WTC11 (cell line): ENCODE measurements around the gene KRTCAP3. TPM values are rescaled to one million over a fixed set of nuclear protein-coding genes. Genes with fewer than 3 reads are reported as not detected.
A peak's percentile ranks its signal among the peaks of the same experiment; 100 is the strongest.

Experiments used
- ATAC-seq: fragments of 200-7000 bp; cut with Tn5 transposase; 2 replicates; pipeline ENCODE4 v1.10.0; 2021; ENCODE audit warnings: mild to moderate bottlenecking, moderate library complexity
- CTCF ChIA-PET: fragments of 300-600 bp; sonication (Branson Sonifier 250); formaldehyde crosslinking; loops from one replicate; lab custom pipeline; 2021; ENCODE audit warnings: antibody characterized with exemption; lab: Charles Lee
- POLR2A ChIA-PET: fragments of 350-600 bp; sonication (Branson Sonifier 250); formaldehyde crosslinking; loops from one replicate; lab custom pipeline; 2021; ENCODE audit warnings: antibody characterized with exemption; lab: Charles Lee
- DNase-seq: peaks from one replicate; pipeline ENCODE4 v3.0.0; 2021; ENCODE audit warnings: low spot score
- H3K27ac Mint-ChIP-seq: 2 replicates; pipeline ENCODE4 v1.8.0; 2021; ENCODE audit warnings: mixed read lengths
- H3K27me3 Mint-ChIP-seq: 2 replicates; pipeline ENCODE4 v1.8.0; 2021; ENCODE audit warnings: low read depth, mild to moderate bottlenecking, moderate library complexity, mixed read lengths
- H3K36me3 Mint-ChIP-seq: 2 replicates; pipeline ENCODE4 v1.8.0; 2021; ENCODE audit warnings: mixed read lengths
- H3K4me1 Mint-ChIP-seq: 2 replicates; pipeline ENCODE4 v1.8.0; 2022; ENCODE audit warnings: mixed read lengths
- H3K4me3 Mint-ChIP-seq: 2 replicates; pipeline ENCODE4 v1.8.0; 2021; ENCODE audit warnings: mild to moderate bottlenecking, moderate library complexity, mixed read lengths
- H3K9me3 Mint-ChIP-seq: 2 replicates; pipeline ENCODE4 v1.8.0; 2021; ENCODE audit warnings: mixed read lengths
- CBFB ChIP-seq: sonication (generic); formaldehyde crosslinking; IDR thresholded peaks from 2 replicates; pipeline ENCODE4 v1.8.1; 2022; ENCODE audit warnings: mild to moderate bottlenecking, low read depth, missing genetic modification reagents
- ELF4 ChIP-seq: sonication (generic); formaldehyde crosslinking; IDR thresholded peaks from 2 replicates; pipeline ENCODE4 v1.8.1; 2022; ENCODE audit warnings: low read depth, mild to moderate bottlenecking, moderate library complexity, missing genetic modification reagents
- EMX1 ChIP-seq: fragments of 250-450 bp; sonication (Bioruptor Pico); IDR thresholded peaks from 2 replicates; pipeline ENCODE4 v1.8.0; 2021; ENCODE audit warnings: mild to moderate bottlenecking
- FOXK1 ChIP-seq: sonication (generic); formaldehyde crosslinking; IDR thresholded peaks from 2 replicates; pipeline ENCODE4 v1.8.0; 2022; ENCODE audit warnings: mild to moderate bottlenecking, moderate library complexity, missing genetic modification reagents
- IRF2 ChIP-seq: sonication (generic); formaldehyde crosslinking; IDR thresholded peaks from 2 replicates; pipeline ENCODE4 v1.8.0; 2022; ENCODE audit warnings: low read depth, missing genetic modification reagents, borderline replicate concordance
- JUN ChIP-seq: sonication (generic); formaldehyde crosslinking; IDR thresholded peaks from 2 replicates; pipeline ENCODE4 v1.8.0; 2023; ENCODE audit warnings: mild to moderate bottlenecking, missing genetic modification reagents
- RELA ChIP-seq: sonication (generic); formaldehyde crosslinking; IDR thresholded peaks from 2 replicates; pipeline ENCODE4 v1.8.1; 2022; ENCODE audit warnings: missing genetic modification reagents, mild to moderate bottlenecking, borderline replicate concordance
- SMAD4 ChIP-seq: sonication (generic); formaldehyde crosslinking; IDR thresholded peaks from 2 replicates; pipeline ENCODE4 v1.8.0; 2022; ENCODE audit warnings: mild to moderate bottlenecking, missing genetic modification reagents
- SP1 ChIP-seq: sonication (generic); formaldehyde crosslinking; conservative IDR thresholded peaks from 2 replicates; pipeline ENCODE4 v1.8.1; 2022; ENCODE audit warnings: missing genetic modification reagents
- USF1 ChIP-seq: sonication (generic); formaldehyde crosslinking; IDR thresholded peaks from 2 replicates; pipeline ENCODE4 v1.8.0; 2022; ENCODE audit warnings: mild to moderate bottlenecking, missing genetic modification reagents
- ZBTB43 ChIP-seq: sonication (generic); formaldehyde crosslinking; IDR thresholded peaks from 2 replicates; pipeline ENCODE4 v1.8.1; 2023; ENCODE audit warnings: mild to moderate bottlenecking, missing genetic modification reagents
- ZNF138 ChIP-seq: sonication (generic); formaldehyde crosslinking; conservative IDR thresholded peaks from 2 replicates; pipeline ENCODE4 v1.8.1; 2022; ENCODE audit warnings: mild to moderate bottlenecking, moderate library complexity, missing genetic modification reagents
- ZNF232 ChIP-seq: sonication (generic); formaldehyde crosslinking; IDR thresholded peaks from 2 replicates; pipeline ENCODE4 v1.8.0; 2022; ENCODE audit warnings: mild to moderate bottlenecking, missing genetic modification reagents
- ZNF263 ChIP-seq: sonication (generic); formaldehyde crosslinking; IDR thresholded peaks from 2 replicates; pipeline ENCODE4 v1.8.1; 2022; ENCODE audit warnings: low read depth, mild to moderate bottlenecking, moderate library complexity, missing genetic modification reagents
- ZNF317 ChIP-seq: sonication (generic); formaldehyde crosslinking; IDR thresholded peaks from 2 replicates; pipeline ENCODE4 v1.8.1; 2023; ENCODE audit warnings: low read depth, mild to moderate bottlenecking, moderate library complexity, missing genetic modification reagents, borderline replicate concordance
- ZNF396 ChIP-seq: fragments of 250-450 bp; sonication (Bioruptor Pico); IDR thresholded peaks from 2 replicates; pipeline ENCODE4 v1.8.0; 2021; ENCODE audit warnings: mild to moderate bottlenecking, moderate library complexity, borderline replicate concordance
- ZNF671 ChIP-seq: fragments of 250-450 bp; sonication (Bioruptor Pico); IDR thresholded peaks from 2 replicates; pipeline ENCODE4 v1.8.0; 2021; ENCODE audit warnings: mild to moderate bottlenecking
- total RNA-seq: library from RNA; stranded (reverse); gene quantifications from 3 replicates; pipeline ENCODE4 v1.2.3, GENCODE V29; 2021
- TF ChIP-seq, protein P1 (sequence below): sonication (generic); formaldehyde crosslinking; IDR thresholded peaks from 2 replicates; pipeline ENCODE4 v1.8.0; 2023; ENCODE audit warnings: mild to moderate bottlenecking, missing genetic modification reagents
- TF ChIP-seq, protein P2 (sequence below): fragments of 200-600 bp; IDR thresholded peaks from 2 replicates; pipeline ENCODE4 v1.8.0; 2022; ENCODE audit warnings: antibody characterized with exemption
- TF ChIP-seq, protein P3 (sequence below): sonication (generic); formaldehyde crosslinking; IDR thresholded peaks from 2 replicates; pipeline ENCODE4 v1.8.1; 2022; ENCODE audit warnings: mild to moderate bottlenecking, moderate library complexity, missing genetic modification reagents
- TF ChIP-seq, protein P4 (sequence below): sonication (generic); formaldehyde crosslinking; conservative IDR thresholded peaks from 2 replicates; pipeline ENCODE4 v1.8.1; 2022; ENCODE audit warnings: mild to moderate bottlenecking, missing genetic modification reagents
- TF ChIP-seq, protein P5 (sequence below): sonication (generic); formaldehyde crosslinking; IDR thresholded peaks from 2 replicates; pipeline ENCODE4 v1.8.1; 2023; ENCODE audit warnings: mild to moderate bottlenecking, missing genetic modification reagents, moderate library complexity
- TF ChIP-seq, protein P6 (sequence below): sonication (generic); formaldehyde crosslinking; IDR thresholded peaks from 2 replicates; pipeline ENCODE4 v1.8.1; 2023; ENCODE audit warnings: mild to moderate bottlenecking, missing genetic modification reagents, moderate library complexity

Gene KRTCAP3
- total RNA-seq, 1 experiment from 2014 or later: 41.9 TPM

DNA sequence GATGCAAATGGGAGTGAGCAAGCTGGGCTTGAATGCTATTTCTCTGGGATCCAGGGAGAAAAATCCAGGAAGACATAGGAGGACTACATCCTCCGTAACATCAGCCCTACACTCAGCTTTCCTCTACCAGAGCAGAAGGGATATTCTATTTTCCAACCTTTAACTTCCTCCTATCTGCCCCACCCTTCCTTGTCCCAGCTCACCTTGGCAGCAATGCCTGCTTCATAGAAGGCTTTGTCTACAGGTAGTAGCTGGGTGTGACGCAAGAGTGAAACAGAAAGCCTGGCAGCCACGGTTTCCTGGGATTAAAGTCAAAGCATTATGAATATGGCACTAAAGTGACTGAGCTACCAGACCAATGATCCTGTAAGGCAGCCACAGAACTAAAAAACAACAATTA lies 3.9 kb downstream of the KRTCAP3 start:
- Mint-ChIP-seq H3K9me3 (no peaks in the 10 kb centered on the region), H3K4me1 (peaks cover 14% of the 10 kb centered on the region), H3K27me3 (no peaks in the 10 kb centered on the region)
- ATAC-seq: no peak
- POLR2A ChIA-PET: interaction anchor here (1.2 kb wide), 1 partner anchor 17 kb away, joined by 3 read pairs; no protein-coding TSS in a partner anchor
- TF ChIP-seq SMAD4 (CRISPR knock-in tag) (no peak), ELF4 (CRISPR knock-in tag) (no peak), ZNF138 (CRISPR knock-in tag) (no peak), IRF2 (no peak), ZNF232 (CRISPR knock-in tag) (no peak), FOXK1 (CRISPR knock-in tag) (no peak), CBFB (CRISPR knock-in tag) (no peak), SP1 (CRISPR knock-in tag) (no peak), RELA (CRISPR knock-in tag) (no peak), ZBTB43 (no peak), ZNF671 (CRISPR knock-in tag) (no peak), ZNF263 (CRISPR knock-in tag) (no peak), USF1 (CRISPR knock-in tag) (no peak), ZNF317 (no peak)
- TF ChIP-seq, protein P1, sequence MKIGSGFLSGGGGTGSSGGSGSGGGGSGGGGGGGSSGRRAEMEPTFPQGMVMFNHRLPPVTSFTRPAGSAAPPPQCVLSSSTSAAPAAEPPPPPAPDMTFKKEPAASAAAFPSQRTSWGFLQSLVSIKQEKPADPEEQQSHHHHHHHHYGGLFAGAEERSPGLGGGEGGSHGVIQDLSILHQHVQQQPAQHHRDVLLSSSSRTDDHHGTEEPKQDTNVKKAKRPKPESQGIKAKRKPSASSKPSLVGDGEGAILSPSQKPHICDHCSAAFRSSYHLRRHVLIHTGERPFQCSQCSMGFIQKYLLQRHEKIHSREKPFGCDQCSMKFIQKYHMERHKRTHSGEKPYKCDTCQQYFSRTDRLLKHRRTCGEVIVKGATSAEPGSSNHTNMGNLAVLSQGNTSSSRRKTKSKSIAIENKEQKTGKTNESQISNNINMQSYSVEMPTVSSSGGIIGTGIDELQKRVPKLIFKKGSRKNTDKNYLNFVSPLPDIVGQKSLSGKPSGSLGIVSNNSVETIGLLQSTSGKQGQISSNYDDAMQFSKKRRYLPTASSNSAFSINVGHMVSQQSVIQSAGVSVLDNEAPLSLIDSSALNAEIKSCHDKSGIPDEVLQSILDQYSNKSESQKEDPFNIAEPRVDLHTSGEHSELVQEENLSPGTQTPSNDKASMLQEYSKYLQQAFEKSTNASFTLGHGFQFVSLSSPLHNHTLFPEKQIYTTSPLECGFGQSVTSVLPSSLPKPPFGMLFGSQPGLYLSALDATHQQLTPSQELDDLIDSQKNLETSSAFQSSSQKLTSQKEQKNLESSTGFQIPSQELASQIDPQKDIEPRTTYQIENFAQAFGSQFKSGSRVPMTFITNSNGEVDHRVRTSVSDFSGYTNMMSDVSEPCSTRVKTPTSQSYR (CRISPR knock-in tag): no peak
- TF ChIP-seq, protein P2, sequence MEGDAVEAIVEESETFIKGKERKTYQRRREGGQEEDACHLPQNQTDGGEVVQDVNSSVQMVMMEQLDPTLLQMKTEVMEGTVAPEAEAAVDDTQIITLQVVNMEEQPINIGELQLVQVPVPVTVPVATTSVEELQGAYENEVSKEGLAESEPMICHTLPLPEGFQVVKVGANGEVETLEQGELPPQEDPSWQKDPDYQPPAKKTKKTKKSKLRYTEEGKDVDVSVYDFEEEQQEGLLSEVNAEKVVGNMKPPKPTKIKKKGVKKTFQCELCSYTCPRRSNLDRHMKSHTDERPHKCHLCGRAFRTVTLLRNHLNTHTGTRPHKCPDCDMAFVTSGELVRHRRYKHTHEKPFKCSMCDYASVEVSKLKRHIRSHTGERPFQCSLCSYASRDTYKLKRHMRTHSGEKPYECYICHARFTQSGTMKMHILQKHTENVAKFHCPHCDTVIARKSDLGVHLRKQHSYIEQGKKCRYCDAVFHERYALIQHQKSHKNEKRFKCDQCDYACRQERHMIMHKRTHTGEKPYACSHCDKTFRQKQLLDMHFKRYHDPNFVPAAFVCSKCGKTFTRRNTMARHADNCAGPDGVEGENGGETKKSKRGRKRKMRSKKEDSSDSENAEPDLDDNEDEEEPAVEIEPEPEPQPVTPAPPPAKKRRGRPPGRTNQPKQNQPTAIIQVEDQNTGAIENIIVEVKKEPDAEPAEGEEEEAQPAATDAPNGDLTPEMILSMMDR: no peak
- TF ChIP-seq, all 79 proteins: peak for 0
- no peak overlapping the region for H3K4me3 Mint-ChIP-seq
- no peak for DNase-seq
- H3K36me3 Mint-ChIP-seq: peaks cover 10% of the 10 kb centered on the region
- CTCF ChIA-PET: interaction anchor here (1.1 to 1.4 kb wide), 2 partner anchors 17 to 76 kb away, joined by 3 read pairs; partner anchors contain the start of gene NRBP1
- H3K27ac Mint-ChIP-seq: peak overlapping the region; percentile 83

- ATAC-seq (no peak), DNase-seq (no peak)
- H3K4me3 Mint-ChIP-seq: no peak overlapping the region
- no peaks in the 10 kb centered on the region for H3K9me3 Mint-ChIP-seq
- H3K4me1 Mint-ChIP-seq: peaks cover under 1% of the 10 kb centered on the region
- H3K27me3 Mint-ChIP-seq: no peaks in the 10 kb centered on the region
- CTCF ChIA-PET: no interaction called here
- H3K27ac Mint-ChIP-seq: no peak overlapping the region
- POLR2A ChIA-PET: no interaction called here
- H3K36me3 Mint-ChIP-seq: peaks cover 7% of the 10 kb centered on the region; the same call in 1 of the 2 replicates
- TF ChIP-seq, protein P1 (CRISPR knock-in tag): no peak
- TF ChIP-seq, protein P3, sequence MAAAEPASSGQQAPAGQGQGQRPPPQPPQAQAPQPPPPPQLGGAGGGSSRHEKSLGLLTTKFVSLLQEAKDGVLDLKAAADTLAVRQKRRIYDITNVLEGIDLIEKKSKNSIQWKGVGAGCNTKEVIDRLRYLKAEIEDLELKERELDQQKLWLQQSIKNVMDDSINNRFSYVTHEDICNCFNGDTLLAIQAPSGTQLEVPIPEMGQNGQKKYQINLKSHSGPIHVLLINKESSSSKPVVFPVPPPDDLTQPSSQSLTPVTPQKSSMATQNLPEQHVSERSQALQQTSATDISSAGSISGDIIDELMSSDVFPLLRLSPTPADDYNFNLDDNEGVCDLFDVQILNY (CRISPR knock-in tag): no peak
- no peak for TF ChIP-seq ELF4 (CRISPR knock-in tag)
- no peak for TF ChIP-seq ZNF317
- TF ChIP-seq, protein P4, sequence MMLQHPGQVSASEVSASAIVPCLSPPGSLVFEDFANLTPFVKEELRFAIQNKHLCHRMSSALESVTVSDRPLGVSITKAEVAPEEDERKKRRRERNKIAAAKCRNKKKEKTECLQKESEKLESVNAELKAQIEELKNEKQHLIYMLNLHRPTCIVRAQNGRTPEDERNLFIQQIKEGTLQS (CRISPR knock-in tag): no peak
- TF ChIP-seq, protein P5, sequence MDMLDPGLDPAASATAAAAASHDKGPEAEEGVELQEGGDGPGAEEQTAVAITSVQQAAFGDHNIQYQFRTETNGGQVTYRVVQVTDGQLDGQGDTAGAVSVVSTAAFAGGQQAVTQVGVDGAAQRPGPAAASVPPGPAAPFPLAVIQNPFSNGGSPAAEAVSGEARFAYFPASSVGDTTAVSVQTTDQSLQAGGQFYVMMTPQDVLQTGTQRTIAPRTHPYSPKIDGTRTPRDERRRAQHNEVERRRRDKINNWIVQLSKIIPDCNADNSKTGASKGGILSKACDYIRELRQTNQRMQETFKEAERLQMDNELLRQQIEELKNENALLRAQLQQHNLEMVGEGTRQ: no peak
- TF ChIP-seq ZNF396: no peak
- TF ChIP-seq, protein P6, sequence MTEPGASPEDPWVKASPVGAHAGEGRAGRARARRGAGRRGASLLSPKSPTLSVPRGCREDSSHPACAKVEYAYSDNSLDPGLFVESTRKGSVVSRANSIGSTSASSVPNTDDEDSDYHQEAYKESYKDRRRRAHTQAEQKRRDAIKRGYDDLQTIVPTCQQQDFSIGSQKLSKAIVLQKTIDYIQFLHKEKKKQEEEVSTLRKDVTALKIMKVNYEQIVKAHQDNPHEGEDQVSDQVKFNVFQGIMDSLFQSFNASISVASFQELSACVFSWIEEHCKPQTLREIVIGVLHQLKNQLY (CRISPR knock-in tag): no peak
- no peak for TF ChIP-seq JUN (CRISPR knock-in tag)
- TF ChIP-seq EMX1 (CRISPR knock-in tag): no peak
Measured at GRCh38 chr2:27448381-27448780, 6.2 kb downstream of the KRTCAP3 start.
